CD8-positive, alpha-beta memory T cell (primary cell): Measurements from ENCODE around the gene ACOT2. TPM values are rescaled to one million over a fixed set of nuclear protein-coding genes. Genes with fewer than 3 reads are reported as not detected.
A peak's percentile ranks its signal among the peaks of the same experiment; 100 is the strongest.
"Not testable (repeated sequence)": the region's sequence is repeated elsewhere in the genome, so short reads cannot be mapped to it uniquely, and the experiment has no call there.

Experiments used
- CTCF ChIA-PET: fragments of 350-600 bp; sonication (Branson Sonifier 250); formaldehyde crosslinking; loops from one replicate; lab custom pipeline; 2021; ENCODE audit warnings: antibody characterized with exemption; lab: Charles Lee
- POLR2A ChIA-PET: fragments of 350-600 bp; sonication (Branson Sonifier 250); formaldehyde crosslinking; loops from one replicate; lab custom pipeline; 2021; ENCODE audit warnings: antibody characterized with exemption; lab: Charles Lee
- DNase-seq, 5 donors: peaks; one replicate each; pipeline versions ENCODE4 v3.0.0 to v3.0.0-alpha.2; 2020 to 2022; ENCODE audit warnings: mixed read lengths in 1 of 5
- H3K27ac ChIP-seq: one replicate; pipeline ENCODE4 v1.7.0; 2013; ENCODE audit warnings: low read depth, mild to moderate bottlenecking, low read length, moderate library complexity
- H3K27me3 ChIP-seq: 2 replicates; pipeline ENCODE4 v1.7.0; 2013; ENCODE audit warnings: low read length, mild to moderate bottlenecking; ENCODE audit not compliant: insufficient read depth, poor library complexity, severe bottlenecking
- H3K36me3 ChIP-seq: 2 replicates; pipeline ENCODE4 v1.7.0; 2013; ENCODE audit warnings: mild to moderate bottlenecking, low read length, moderate library complexity; ENCODE audit not compliant: insufficient read depth
- H3K4me1 ChIP-seq: 2 replicates; pipeline ENCODE4 v1.7.0; 2013; ENCODE audit warnings: mild to moderate bottlenecking, low read length, moderate library complexity; ENCODE audit not compliant: insufficient read depth
- H3K4me3 ChIP-seq: 2 replicates; pipeline ENCODE4 v1.7.0; 2013; ENCODE audit warnings: mild to moderate bottlenecking, low read length
- H3K9me3 ChIP-seq: 2 replicates; pipeline ENCODE4 v1.7.0; 2013; ENCODE audit warnings: mild to moderate bottlenecking, low read length
- H3K27ac Mint-ChIP-seq, 8 donors: one replicate each; pipeline ENCODE4 v1.8.0; 2020 to 2021; ENCODE audit warnings: mixed read lengths in 8 of 8, mild to moderate bottlenecking in 6 of 8, inconsistent platforms in 3 of 8, moderate library complexity in 3 of 8
- H3K27me3 Mint-ChIP-seq, 2 donors: one replicate each; pipeline ENCODE4 v1.8.0; 2020 to 2021; ENCODE audit warnings: mixed read lengths in 2 of 2, mild to moderate bottlenecking in 1 of 2, moderate library complexity in 1 of 2
- H3K36me3 Mint-ChIP-seq, 3 donors: one replicate each; pipeline ENCODE4 v1.8.0; 2020 to 2021; ENCODE audit warnings: mixed read lengths in 3 of 3, inconsistent platforms in 1 of 3, mild to moderate bottlenecking in 1 of 3
- H3K4me1 Mint-ChIP-seq, 3 donors: one replicate each; pipeline ENCODE4 v1.8.0; 2020 to 2021; ENCODE audit warnings: mixed read lengths in 3 of 3, inconsistent platforms in 1 of 3, mild to moderate bottlenecking in 1 of 3
- H3K4me3 Mint-ChIP-seq, 7 donors: one replicate each; pipeline ENCODE4 v1.8.0; 2020 to 2021; ENCODE audit warnings: mixed read lengths in 7 of 7, mild to moderate bottlenecking in 6 of 7, moderate library complexity in 4 of 7, inconsistent platforms in 2 of 7
- H3K9me3 Mint-ChIP-seq, 5 donors: one replicate each; pipeline ENCODE4 v1.8.0; 2020 to 2022; ENCODE audit warnings: mixed read lengths in 5 of 5, mild to moderate bottlenecking in 3 of 5, moderate library complexity in 2 of 5, inconsistent platforms in 1 of 5
- polyA plus RNA-seq: library from polyadenylated mRNA; unstranded; fragments of 300-500 nt; fragmentation: Illumina TruSeq; gene quantifications from one replicate; pipeline ENCODE4 v1.2.3, GENCODE V29; 2021
- total RNA-seq, 2 experiments: library from RNA; stranded (reverse); gene quantifications; one replicate each; pipeline ENCODE4 v1.2.3, GENCODE V29; 2021

ACOT2 gene
- total and polyA plus RNA-seq, 3 experiments from 2014 or later: 16.2 to 22.4 (median 16.4) TPM

DNA sequence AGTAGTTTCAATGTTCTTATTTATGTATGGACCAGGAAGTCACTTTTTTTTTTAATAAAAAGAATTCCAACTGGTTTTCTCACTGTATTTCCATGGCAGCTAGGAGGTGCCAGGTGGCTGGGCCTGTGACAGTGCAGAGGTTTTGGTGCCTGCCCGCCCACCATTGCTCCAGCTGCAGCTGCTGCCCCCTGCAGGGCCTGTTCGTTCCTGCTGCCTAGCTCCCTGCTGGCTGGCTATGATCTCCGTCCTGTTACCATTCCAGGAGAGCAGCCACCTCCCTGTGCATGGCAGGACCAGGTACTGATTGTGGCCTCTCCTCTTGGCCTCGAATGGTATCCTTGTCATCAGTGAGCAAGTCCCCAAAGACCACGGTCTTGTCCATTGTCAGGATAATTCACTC lies 30.0 kb upstream of the ACOT2 start:
- not testable (repeated sequence) for H3K4me1 ChIP-seq, H3K9me3 Mint-ChIP-seq, H3K27ac Mint-ChIP-seq, H3K36me3 ChIP-seq, H3K27me3 ChIP-seq, H3K36me3 Mint-ChIP-seq, H3K9me3 ChIP-seq, H3K27ac ChIP-seq, H3K4me3 ChIP-seq
- Mint-ChIP-seq H3K4me1 (peaks cover 0 to 16% (median 1%) of the 10 kb centered on the region in 3 donors), H3K4me3 (peak overlapping the region in 1 of 7 donors; percentile 45), H3K27me3 (peaks cover 7 to 17% of the 10 kb centered on the region in 2 donors)
- DNase-seq: peak; percentile 8 to 69 (median 35)
- ChIA-PET POLR2A (interaction anchor here (0.5 kb wide), 1 partner anchor 99 kb away, joined by 3 read pairs; no protein-coding TSS in a partner anchor), CTCF (interaction anchor here (0.7 to 2.5 kb wide), 7 partner anchors 20 to 395 kb away, joined by 3 to 11 read pairs (median 3); partner anchors contain the start of genes ACOT2 and ACOT6)

DNA sequence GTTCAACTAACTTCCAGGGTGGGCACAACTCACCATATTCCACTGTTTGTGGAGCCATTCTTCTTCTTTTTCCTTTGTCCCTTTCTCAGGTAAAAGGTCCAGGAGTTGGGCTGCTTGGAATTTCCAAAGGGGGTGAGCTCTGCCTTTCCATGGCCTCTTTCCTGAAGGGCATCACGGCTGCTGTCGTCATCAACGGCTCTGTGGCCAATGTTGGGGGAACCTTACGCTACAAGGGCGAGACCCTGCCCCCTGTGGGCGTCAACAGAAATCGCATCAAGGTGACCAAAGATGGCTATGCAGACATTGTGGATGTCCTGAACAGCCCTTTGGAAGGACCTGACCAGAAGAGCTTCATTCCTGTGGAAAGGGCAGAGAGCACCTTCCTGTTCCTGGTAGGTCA lies 26.1 kb upstream of the ACOT2 start:
- H3K27ac ChIP-seq, H3K9me3 ChIP-seq, H3K36me3 Mint-ChIP-seq, H3K36me3 ChIP-seq, H3K4me3 Mint-ChIP-seq, H3K4me1 Mint-ChIP-seq, H3K27me3 Mint-ChIP-seq, DNase-seq, H3K27me3 ChIP-seq, POLR2A ChIA-PET, CTCF ChIA-PET, H3K4me1 ChIP-seq, H3K9me3 Mint-ChIP-seq, H3K27ac Mint-ChIP-seq, H3K4me3 ChIP-seq: not testable (repeated sequence)

DNA sequence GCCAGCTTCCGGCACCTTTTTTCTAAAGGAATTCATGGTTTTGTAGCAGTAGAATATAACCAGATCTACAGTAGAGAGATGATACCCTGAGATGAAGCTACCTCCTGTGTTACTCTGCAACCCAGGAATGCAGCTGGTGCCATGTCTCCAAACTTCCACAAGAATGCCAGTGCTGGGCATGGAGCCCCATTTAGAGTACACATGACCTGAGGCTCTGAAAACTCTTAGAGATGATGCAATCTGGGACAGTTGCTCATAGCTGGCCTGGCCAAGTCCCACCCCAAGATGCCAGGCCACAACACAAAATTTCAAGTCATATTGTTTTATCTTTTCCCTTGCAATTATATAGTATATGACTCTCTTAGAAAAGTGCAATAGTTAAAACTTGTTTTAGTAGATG lies 23.7 kb upstream of the ACOT2 start:
- H3K27me3 Mint-ChIP-seq, CTCF ChIA-PET, H3K27me3 ChIP-seq, H3K4me3 Mint-ChIP-seq, H3K27ac Mint-ChIP-seq, DNase-seq, H3K4me1 Mint-ChIP-seq, H3K4me1 ChIP-seq, H3K36me3 ChIP-seq, H3K4me3 ChIP-seq, H3K27ac ChIP-seq, H3K36me3 Mint-ChIP-seq, H3K9me3 ChIP-seq, H3K9me3 Mint-ChIP-seq: not testable (repeated sequence)
- POLR2A ChIA-PET: interaction anchor here (0.6 kb wide), 1 partner anchor 26 kb away, joined by 6 read pairs; no protein-coding TSS in a partner anchor

DNA sequence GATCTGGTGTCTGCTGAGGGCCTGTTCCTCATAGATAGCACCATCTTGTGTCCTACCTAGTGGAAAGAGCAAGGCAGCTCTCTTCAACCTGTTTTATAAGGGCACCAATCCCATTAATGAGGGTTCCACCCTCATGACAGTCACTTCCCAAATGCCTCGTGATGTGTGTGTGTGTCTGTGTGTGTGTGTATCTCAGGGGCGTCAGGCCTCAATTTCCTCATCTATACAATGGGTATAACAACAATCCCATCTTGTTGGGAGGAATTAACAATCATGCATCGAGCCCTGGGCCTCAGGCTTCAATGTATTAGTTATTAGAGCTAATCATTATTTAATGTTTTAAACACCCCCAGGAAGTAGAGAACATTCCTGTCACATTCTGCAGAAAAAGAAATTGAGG lies 19.9 kb upstream of the ACOT2 start:
- H3K27me3 ChIP-seq, H3K36me3 ChIP-seq, H3K27ac Mint-ChIP-seq, H3K4me1 Mint-ChIP-seq, H3K36me3 Mint-ChIP-seq, H3K4me1 ChIP-seq, H3K27me3 Mint-ChIP-seq, POLR2A ChIA-PET, H3K27ac ChIP-seq, DNase-seq, H3K4me3 ChIP-seq, H3K4me3 Mint-ChIP-seq, H3K9me3 Mint-ChIP-seq, CTCF ChIA-PET, H3K9me3 ChIP-seq: not testable (repeated sequence)

DNA sequence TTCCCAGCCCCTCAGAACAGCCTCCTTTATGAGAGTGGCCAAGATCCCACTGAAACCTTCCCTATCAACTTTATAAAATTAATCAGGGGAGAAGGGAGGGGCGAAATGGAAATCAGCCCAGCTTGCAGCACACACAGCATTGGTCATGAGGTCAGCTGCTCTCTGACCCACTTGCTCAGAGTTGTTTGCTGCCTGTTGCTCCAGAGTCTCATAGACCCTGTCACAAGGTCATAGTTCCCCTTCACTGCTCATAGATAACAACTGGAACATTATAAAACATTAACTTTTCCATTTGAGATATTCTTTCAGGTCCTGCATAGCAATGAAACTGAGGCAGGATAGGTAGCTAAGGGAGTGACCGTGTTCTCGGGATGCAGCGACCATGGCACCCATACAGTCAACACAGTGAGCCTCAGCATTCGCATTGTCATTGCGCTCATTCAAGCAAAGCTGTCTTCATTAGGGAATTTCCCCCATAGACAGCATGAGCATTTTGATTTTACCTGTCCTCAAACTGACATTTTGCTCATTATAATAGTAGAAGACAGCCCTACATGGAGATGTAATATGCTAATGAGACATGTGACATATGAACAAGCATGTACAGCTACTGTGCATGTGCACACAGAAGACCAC lies 19.0 kb upstream of the ACOT2 start:
- CTCF ChIA-PET: not testable (repeated sequence)

GRCh38 chr14:73553845-73554244 lies 15.2 kb upstream of the ACOT2 start:
- Mint-ChIP-seq H3K9me3 (peaks cover 0 to 8% (median 0%) of the 10 kb centered on the region in 5 donors), H3K4me1 (no peaks in the 10 kb centered on the region), H3K4me3 (no peak overlapping the region), H3K27ac (no peak overlapping the region), H3K27me3 (no peaks in the 10 kb centered on the region), H3K36me3 (peaks cover 0 to 11% (median 0%) of the 10 kb centered on the region in 3 donors)
- Histone ChIP-seq H3K4me1 (no peaks in the 10 kb centered on the region), H3K4me3 (no peak overlapping the region), H3K27ac (no peak overlapping the region), H3K36me3 (no peaks in the 10 kb centered on the region), H3K9me3 (no peaks in the 10 kb centered on the region), H3K27me3 (no peaks in the 10 kb centered on the region)
- CTCF ChIA-PET: no interaction called here
- no peak for DNase-seq
- POLR2A ChIA-PET: no interaction called here

More for the DNA sequence above, 19.0 kb upstream of the ACOT2 start:
- POLR2A ChIA-PET, H3K27me3 ChIP-seq, H3K9me3 ChIP-seq, H3K9me3 Mint-ChIP-seq, DNase-seq, H3K4me3 Mint-ChIP-seq, H3K27ac Mint-ChIP-seq, H3K4me1 ChIP-seq, H3K36me3 ChIP-seq, H3K4me3 ChIP-seq, H3K4me1 Mint-ChIP-seq, H3K36me3 Mint-ChIP-seq, H3K27me3 Mint-ChIP-seq, H3K27ac ChIP-seq: not testable (repeated sequence)

DNA sequence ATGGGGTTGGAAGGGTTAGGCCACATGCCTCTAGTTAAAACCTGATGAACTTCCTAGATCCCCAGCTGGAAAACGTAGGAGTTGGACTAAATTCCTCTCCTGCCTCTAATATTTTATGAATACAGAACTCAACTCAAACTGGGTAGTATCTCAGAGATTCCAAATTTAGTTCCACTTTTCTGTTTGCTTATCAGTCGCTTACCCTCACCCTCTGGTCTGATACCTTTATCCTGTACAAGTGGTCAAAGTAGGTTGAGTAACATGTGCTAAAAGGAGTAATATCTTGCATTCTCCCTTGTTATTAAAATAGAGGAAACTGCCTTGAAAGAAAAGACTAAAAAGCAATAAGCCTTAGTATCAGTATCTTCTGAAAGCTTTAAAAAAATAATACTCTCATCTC lies 11.8 kb upstream of the ACOT2 start:
- H3K4me3 ChIP-seq, H3K27ac Mint-ChIP-seq, H3K27ac ChIP-seq, H3K27me3 ChIP-seq, DNase-seq, H3K4me3 Mint-ChIP-seq, H3K4me1 ChIP-seq, CTCF ChIA-PET, H3K9me3 ChIP-seq, H3K36me3 ChIP-seq, H3K27me3 Mint-ChIP-seq, POLR2A ChIA-PET, H3K4me1 Mint-ChIP-seq: not testable (repeated sequence)
- H3K36me3 Mint-ChIP-seq: peaks cover 0 to 18% (median 0%) of the 10 kb centered on the region in 3 donors
- peaks cover 0 to 11% (median 0%) of the 10 kb centered on the region in 5 donors for H3K9me3 Mint-ChIP-seq

DNA sequence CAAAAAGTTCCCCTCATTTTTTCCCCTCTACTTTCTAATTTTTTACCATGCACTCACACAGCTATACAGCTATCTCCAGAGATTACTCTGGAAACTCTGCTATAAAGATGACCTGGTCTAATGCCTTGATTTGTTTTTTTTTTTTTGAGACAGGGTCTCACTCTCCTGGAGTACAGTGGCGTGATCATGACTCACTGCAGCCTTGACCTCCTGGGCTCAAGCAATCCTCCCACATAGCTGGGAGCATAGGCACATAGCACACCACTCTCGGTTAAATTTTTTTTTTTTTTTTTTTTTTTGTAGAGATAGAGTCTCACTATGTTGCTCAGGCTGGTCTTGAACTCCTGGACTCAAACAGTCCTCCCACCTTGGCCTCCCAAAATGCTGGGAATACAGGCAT lies 10.8 kb upstream of the ACOT2 start:
- CTCF ChIA-PET: interaction anchor here (0.7 kb wide), 2 partner anchors 59 to 297 kb away, joined by 3 read pairs; no protein-coding TSS in a partner anchor

More for the DNA sequence above, 10.8 kb upstream of the ACOT2 start:
- Mint-ChIP-seq H3K9me3 (peaks cover 0 to 16% (median 0%) of the 10 kb centered on the region in 5 donors), H3K36me3 (peaks cover 0 to 26% (median 4%) of the 10 kb centered on the region in 3 donors)
- H3K27ac Mint-ChIP-seq, H3K27me3 Mint-ChIP-seq, H3K4me1 ChIP-seq, H3K4me1 Mint-ChIP-seq, H3K27me3 ChIP-seq, H3K9me3 ChIP-seq, H3K4me3 ChIP-seq, POLR2A ChIA-PET, H3K36me3 ChIP-seq, DNase-seq, H3K4me3 Mint-ChIP-seq, H3K27ac ChIP-seq: not testable (repeated sequence)
